PC-3 (cell line): Measurements from ENCODE around the gene NR2F6. TPM values are rescaled to one million over a fixed set of nuclear protein-coding genes. Genes with fewer than 3 reads are reported as not detected.
A peak's percentile ranks its signal among the peaks of the same experiment; 100 is the strongest.
"Not testable (repeated sequence)": the region's sequence is repeated elsewhere in the genome, so short reads cannot be mapped to it uniquely, and the experiment has no call there.

ENCODE experiments used
- ATAC-seq: fragments of 200-7000 bp; cut with Tn5 transposase; 2 replicates; pipeline ENCODE4 v1.9.1; 2020; ENCODE audit warnings: mild to moderate bottlenecking, moderate library complexity
- BruUV-seq: library from RNA; stranded (reverse); fragments of 400-500 nt; replicated peaks from 2 replicates; lab custom pipeline; 2021; lab: Mats Ljungman, UMichigan
- CTCF ChIA-PET: fragments of 300-600 bp; sonication (Branson Sonifier 250); formaldehyde crosslinking; loops from one replicate; lab custom pipeline; 2022; ENCODE audit warnings: antibody characterized with exemption; lab: Charles Lee
- POLR2A ChIA-PET: fragments of 300-600 bp; sonication (Branson Sonifier 250); formaldehyde crosslinking; loops from one replicate; lab custom pipeline; 2022; ENCODE audit warnings: antibody characterized with exemption; ENCODE audit not compliant: unreplicated experiment; lab: Charles Lee
- DNase-seq: peaks from one replicate; pipeline ENCODE4 v3.0.0-alpha.2; 2015
- H2AFZ ChIP-seq: fragments of 300-600 bp; sonication (generic); 2 replicates; pipeline ENCODE4 v1.6.0; 2016; ENCODE audit warnings: antibody characterized with exemption, low read length
- H3F3A ChIP-seq: fragments of 300-600 bp; sonication (generic); one replicate; pipeline ENCODE4 v1.6.0; 2017; ENCODE audit warnings: antibody characterized with exemption, low read length, control low read depth, mild to moderate bottlenecking; ENCODE audit not compliant: unreplicated experiment
- H3K27ac ChIP-seq: fragments of 300-600 bp; sonication (generic); 2 replicates; pipeline ENCODE4 v1.5.1; 2016; ENCODE audit warnings: mild to moderate bottlenecking, low read length
- H3K27me3 ChIP-seq: fragments of 300-600 bp; sonication (generic); 2 replicates; pipeline ENCODE4 v1.6.1; 2016; ENCODE audit warnings: low read length, mixed read lengths
- H3K36me3 ChIP-seq: fragments of 300-600 bp; sonication (generic); 2 replicates; pipeline ENCODE4 v1.6.1; 2016; ENCODE audit warnings: low read depth, mixed run types, low read length, mixed read lengths
- H3K4me1 ChIP-seq: fragments of 300-600 bp; sonication (generic); 2 replicates; pipeline ENCODE4 v1.5.1; 2016; ENCODE audit warnings: low read length; ENCODE audit not compliant: insufficient read depth
- H3K4me2 ChIP-seq: fragments of 300-600 bp; sonication (generic); 2 replicates; pipeline ENCODE4 v1.6.0; 2016; ENCODE audit warnings: low read length
- H3K4me3 ChIP-seq: fragments of 300-600 bp; sonication (generic); 2 replicates; pipeline ENCODE4 v1.5.1; 2016; ENCODE audit warnings: mild to moderate bottlenecking, low read length, mixed read lengths
- H3K79me2 ChIP-seq: fragments of 300-600 bp; sonication (generic); 2 replicates; pipeline ENCODE4 v1.6.1; 2017; ENCODE audit warnings: low read length, mixed read lengths
- H3K9ac ChIP-seq: fragments of 300-600 bp; sonication (generic); 2 replicates; pipeline ENCODE4 v1.6.0; 2016; ENCODE audit warnings: mild to moderate bottlenecking, low read length
- H3K9me2 ChIP-seq: fragments of 300-600 bp; sonication (generic); replicated peaks from 2 replicates; pipeline ENCODE4 v1.6.1; 2016; ENCODE audit warnings: mixed run types, low read length, mixed read lengths
- H3K9me3 ChIP-seq: fragments of 300-600 bp; sonication (generic); 2 replicates; pipeline ENCODE4 v1.6.1; 2016; ENCODE audit warnings: low read length, mixed read lengths
- H4K20me1 ChIP-seq: fragments of 300-600 bp; sonication (generic); 2 replicates; pipeline ENCODE4 v1.6.1; 2016; ENCODE audit warnings: low read length, mixed read lengths
- CTCF ChIP-seq: fragments of 300-600 bp; sonication (generic); conservative IDR thresholded peaks from 2 replicates; pipeline ENCODE4 v1.5.1; 2017; ENCODE audit warnings: antibody characterized with exemption, low read depth, mild to moderate bottlenecking, low read length
- EZH2 ChIP-seq: fragments of 300-600 bp; sonication (generic); IDR thresholded peaks from one replicate; pipeline ENCODE4 v1.6.1; 2017; ENCODE audit warnings: antibody characterized with exemption, mild to moderate bottlenecking, low read length; ENCODE audit not compliant: unreplicated experiment
- EZH2phosphoT487 ChIP-seq: fragments of 300-600 bp; sonication (generic); IDR thresholded peaks from 2 replicates; pipeline ENCODE4 v1.6.1; 2018; ENCODE audit warnings: mild to moderate bottlenecking, antibody characterized with exemption, low read length, borderline replicate concordance
- intact Hi-C: fragments of 100-400 bp; cut with micrococcal nuclease; formaldehyde crosslinking; loops from 2 replicates; pipeline ENCODE4 v1.9.0; 2023
- total RNA-seq: library from RNA; depleted of rRNA; stranded (reverse); fragments of >200 nt; gene quantifications from 2 replicates; pipeline ENCODE4 v1.2.3, GENCODE V29; 2014

The NR2F6 gene
- total RNA-seq, 1 experiment from 2014 or later = 134 TPM

DNA sequence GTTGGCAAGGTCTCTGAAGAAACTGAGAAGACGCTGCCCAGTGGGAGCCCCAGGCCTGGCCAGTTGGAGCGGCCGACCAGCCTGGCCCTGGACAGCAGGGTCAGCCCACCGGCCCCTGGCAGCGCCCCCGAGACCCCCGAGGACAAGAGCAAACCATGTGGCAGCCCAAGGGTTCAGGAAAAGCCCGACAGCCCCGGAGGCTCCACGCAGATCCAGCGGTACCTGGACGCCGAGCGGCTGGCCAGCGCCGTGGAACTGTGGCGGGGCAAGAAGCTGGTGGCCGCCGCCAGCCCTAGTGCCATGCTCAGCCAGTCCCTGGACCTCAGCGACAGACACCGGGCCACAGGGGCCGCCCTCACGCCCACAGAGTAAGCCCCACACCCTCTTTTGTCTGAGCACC lies 50.6 kb downstream of the NR2F6 start:
- CTCF ChIA-PET = no interaction called here
- BruUV-seq = no TSS peak

DNA sequence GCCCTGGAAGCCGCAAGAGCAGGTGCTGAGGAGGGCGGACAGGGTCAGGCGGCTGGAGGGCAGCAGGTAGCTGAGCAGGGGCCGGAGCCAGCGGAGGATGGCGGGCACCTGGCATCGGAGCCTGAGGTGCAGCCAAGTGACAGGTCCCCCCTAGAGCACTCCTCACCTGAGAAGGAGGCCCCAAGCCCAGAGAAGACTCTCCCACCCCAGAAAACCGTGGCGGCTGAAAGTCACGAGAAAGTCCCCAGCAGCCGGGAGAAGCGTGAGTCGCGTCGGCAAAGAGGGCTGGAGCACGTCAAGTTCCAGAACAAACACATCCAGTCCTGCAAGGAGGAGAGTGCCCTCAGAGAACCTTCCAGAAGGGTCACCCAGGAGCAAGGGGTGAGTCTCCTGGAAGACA lies 51.1 kb downstream of the NR2F6 start:
- no peak overlapping the region for H3K4me2 ChIP-seq
- ChIA-PET POLR2A (no interaction called here), CTCF (no interaction called here)
- H4K20me1 ChIP-seq = no peaks in the 10 kb centered on the region
- H3K4me1 ChIP-seq = no peaks in the 10 kb centered on the region
- H3K9me3 ChIP-seq = no peaks in the 10 kb centered on the region
- TSS peak; percentile 58 for BruUV-seq
- no peak overlapping the region for H2AFZ ChIP-seq
- ATAC-seq (no peak), DNase-seq (no peak)
- H3K79me2 ChIP-seq = no peaks in the 10 kb centered on the region
- peaks cover 13% of the 10 kb centered on the region for H3K36me3 ChIP-seq
- H3K9me2 ChIP-seq = no peaks in the 10 kb centered on the region
- no peaks in the 10 kb centered on the region for H3K27me3 ChIP-seq
- H3K4me3 ChIP-seq = no peak overlapping the region
- no peak overlapping the region for H3K27ac ChIP-seq
- no peaks in the 10 kb centered on the region for H3F3A ChIP-seq
- H3K9ac ChIP-seq = no peak overlapping the region
- TF ChIP-seq EZH2phosphoT487 = no peak
- no peak for TF ChIP-seq EZH2
- TF ChIP-seq CTCF = no peak
- intact Hi-C loops = no loop called here

More for the DNA sequence above, 50.6 kb downstream of the NR2F6 start:
- Histone ChIP-seq H3K4me3 (no peak overlapping the region), H3K9ac (no peak overlapping the region), H3K79me2 (no peaks in the 10 kb centered on the region), H3K36me3 (peaks cover 15% of the 10 kb centered on the region), H3K4me1 (no peaks in the 10 kb centered on the region), H3K27me3 (no peaks in the 10 kb centered on the region), H3K4me2 (no peak overlapping the region), H3K27ac (no peak overlapping the region), H4K20me1 (no peaks in the 10 kb centered on the region), H3K9me3 (no peaks in the 10 kb centered on the region), H3K9me2 (no peaks in the 10 kb centered on the region), H3F3A (no peaks in the 10 kb centered on the region), H2AFZ (no peak overlapping the region)
- ATAC-seq (no peak), DNase-seq (no peak)
- intact Hi-C loops = no loop called here
- POLR2A ChIA-PET = no interaction called here
- TF ChIP-seq EZH2phosphoT487 (no peak), CTCF (no peak), EZH2 (no peak)

- no peak overlapping the region for H2AFZ ChIP-seq
- ATAC-seq = no peak
- TF ChIP-seq EZH2 (no peak), EZH2phosphoT487 (no peak), CTCF (no peak)
- ChIA-PET POLR2A (no interaction called here), CTCF (no interaction called here)
- H3K27me3 ChIP-seq = no peaks in the 10 kb centered on the region
- no peak overlapping the region for H3K4me3 ChIP-seq
- no peak overlapping the region for H3K27ac ChIP-seq
- BruUV-seq = no TSS peak
- no peaks in the 10 kb centered on the region for H3K4me1 ChIP-seq
- no peaks in the 10 kb centered on the region for H4K20me1 ChIP-seq
- intact Hi-C loops = no loop called here
- no peaks in the 10 kb centered on the region for H3F3A ChIP-seq
- H3K36me3 ChIP-seq = peaks cover 16% of the 10 kb centered on the region
- no peaks in the 10 kb centered on the region for H3K9me3 ChIP-seq
- H3K79me2 ChIP-seq = no peaks in the 10 kb centered on the region
- DNase-seq = no peak
- H3K9me2 ChIP-seq = no peaks in the 10 kb centered on the region
- no peak overlapping the region for H3K4me2 ChIP-seq
- no peak overlapping the region for H3K9ac ChIP-seq
Measured at GRCh38 chr19:17192751-17193150, 53.0 kb downstream of the NR2F6 start.

- H3K27ac ChIP-seq, H3K9me3 ChIP-seq, POLR2A ChIA-PET, H3K4me1 ChIP-seq, ATAC-seq, H3K27me3 ChIP-seq, H3K4me2 ChIP-seq, BruUV-seq, H4K20me1 ChIP-seq, H3K79me2 ChIP-seq, H3K9me2 ChIP-seq, H2AFZ ChIP-seq, H3K4me3 ChIP-seq, H3K9ac ChIP-seq, DNase-seq, CTCF ChIA-PET, H3F3A ChIP-seq, intact Hi-C loops: not testable (repeated sequence)
- H3K36me3 ChIP-seq = peaks cover 18% of the 10 kb centered on the region
Measured at GRCh38 chr19:17191736-17192135, 54.0 kb downstream of the NR2F6 start.
